GM12891 (cell line): ENCODE measurements around the gene SF3B5.

ENCODE experiments used
- POLR2A ChIP-seq: IDR thresholded peaks from 2 replicates; pipeline ENCODE4 v1.6.1; 2011; ENCODE audit warnings: low read depth, low read length, control low read depth
- POLR2AphosphoS5 ChIP-seq: IDR thresholded peaks from 2 replicates; pipeline ENCODE4 v1.6.1; 2011; ENCODE audit warnings: low read depth, low read length, control low read depth
- POU2F2 ChIP-seq: IDR thresholded peaks from 2 replicates; pipeline ENCODE4 v1.6.1; 2011; ENCODE audit warnings: low read depth, mild to moderate bottlenecking, control low read depth, low read length, moderate library complexity
- SPI1 ChIP-seq: IDR thresholded peaks from 2 replicates; pipeline ENCODE4 v1.6.1; 2011; ENCODE audit warnings: low read depth, low read length, control low read depth
- TAF1 ChIP-seq: IDR thresholded peaks from 2 replicates; pipeline ENCODE4 v1.6.1; 2011; ENCODE audit warnings: low read depth, low read length, control low read depth

DNA sequence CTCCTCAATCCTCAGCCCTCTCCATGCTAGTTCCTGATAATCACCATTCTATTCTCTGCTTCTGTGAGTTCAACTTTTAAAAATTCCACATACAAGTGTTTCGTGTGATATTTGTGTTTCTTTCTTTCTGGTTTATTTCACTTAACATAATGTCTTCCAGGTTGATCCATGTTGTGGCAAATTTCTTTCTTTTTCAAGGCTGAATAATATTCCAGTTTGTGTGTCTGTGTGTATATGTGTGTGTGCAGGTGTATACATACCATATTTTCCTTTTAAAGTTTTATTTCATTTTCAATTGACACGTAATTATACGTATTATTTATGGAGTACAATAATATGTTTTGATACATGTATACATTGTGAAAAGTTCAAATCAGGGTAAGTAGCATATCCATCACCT, 19.8 kb upstream of the SF3B5 start:
- TF ChIP-seq POU2F2 (no peak), POLR2A (no peak), POLR2AphosphoS5 (no peak), SPI1 (no peak), TAF1 (no peak)
